ENCODE measurements around the gene PRPF8. TPM values are rescaled to one million over a fixed set of nuclear protein-coding genes. Genes with fewer than 3 reads are reported as not detected.
A peak's percentile ranks its signal among the peaks of the same experiment; 100 is the strongest.

Gene PRPF8
- total and polyA plus RNA-seq, 5 experiments from 2014 or later, result 133 to 532 (median 227) TPM

GRCh38 chr17:1714980-1715802 is 30.5 kb upstream of the PRPF8 start:
- H3K36me3 Mint-ChIP-seq, result no peaks in the 10 kb centered on the region
- H3K4me1 Mint-ChIP-seq, result peaks cover 16 to 51% (median 38%) of the 10 kb centered on the region in 4 donors
- DNase-seq (no peak), ATAC-seq (no peak)
- no peaks in the 10 kb centered on the region for H3K9me3 Mint-ChIP-seq
- H3K27ac Mint-ChIP-seq, result peak overlapping the region in 3 of 10 donors; percentile 27 to 75 (median 43)
- peaks cover 0 to 16% (median 13%) of the 10 kb centered on the region in 5 donors for H3K27me3 Mint-ChIP-seq
- H3K4me3 Mint-ChIP-seq, result peak overlapping the region; percentile 24 to 87 (median 58)
- POLR2A ChIA-PET, result interaction anchor here (0.6 to 3.2 kb wide), 14 partner anchors 9 to 299 kb away, joined by 3 to 19 read pairs (median 5); partner anchors contain the start of genes PRPF8, RILP, RPA1 and SMYD4

- no peak for ATAC-seq
- peak in 2 of 10 donors; percentile 12 to 37 for DNase-seq
- Mint-ChIP-seq H3K4me3 (peak overlapping the region; percentile 16 to 76 (median 62)), H3K27me3 (peaks cover 0 to 16% (median 13%) of the 10 kb centered on the region in 5 donors), H3K36me3 (no peaks in the 10 kb centered on the region), H3K27ac (peak overlapping the region in 5 of 10 donors; percentile 22 to 67 (median 47)), H3K4me1 (peaks cover 16 to 51% (median 38%) of the 10 kb centered on the region in 4 donors), H3K9me3 (no peaks in the 10 kb centered on the region)
- POLR2A ChIA-PET, result interaction anchor here (0.6 to 3.2 kb wide), 6 partner anchors 10 to 104 kb away, joined by 3 to 18 read pairs (median 4); partner anchors contain the start of gene PRPF8
Measured at GRCh38 chr17:1714427-1714979, 29.8 kb upstream of the PRPF8 start.

- ATAC-seq, result no peak
- H3K27ac Mint-ChIP-seq, result peak overlapping the region in 5 of 10 donors; percentile 22 to 67 (median 47)
- no peaks in the 10 kb centered on the region for H3K9me3 Mint-ChIP-seq
- peaks cover 0 to 16% (median 14%) of the 10 kb centered on the region in 5 donors for H3K27me3 Mint-ChIP-seq
- H3K36me3 Mint-ChIP-seq, result no peaks in the 10 kb centered on the region
- H3K4me1 Mint-ChIP-seq, result peaks cover 16 to 51% (median 41%) of the 10 kb centered on the region in 4 donors
- peak overlapping the region; percentile 16 to 76 (median 59) for H3K4me3 Mint-ChIP-seq
- DNase-seq, result no peak
- POLR2A ChIA-PET, result interaction anchor here (0.6 to 2.5 kb wide), 5 partner anchors 10 to 96 kb away, joined by 3 to 11 read pairs (median 3); no protein-coding TSS in a partner anchor
Measured at GRCh38 chr17:1713878-1714426, 29.3 kb upstream of the PRPF8 start.

- DNase-seq, result no peak
- POLR2A ChIA-PET, result interaction anchor here (0.6 to 2.5 kb wide), 3 partner anchors 9 to 55 kb away, joined by 3 to 11 read pairs (median 3); no protein-coding TSS in a partner anchor
- no peak overlapping the region for H3K27ac Mint-ChIP-seq
Measured at GRCh38 chr17:1713160-1713877, 28.7 kb upstream of the PRPF8 start.

GRCh38 chr17:1712271-1712670 is 27.6 kb upstream of the PRPF8 start:
- DNase-seq (no peak), ATAC-seq (no peak)
- peak overlapping the region in 3 of 10 donors; percentile 11 to 42 (median 36) for H3K4me3 Mint-ChIP-seq

More at GRCh38 chr17:1713160-1713877, 28.7 kb upstream of the PRPF8 start:
- Mint-ChIP-seq H3K27me3 (peaks cover 0 to 21% (median 16%) of the 10 kb centered on the region in 5 donors), H3K36me3 (no peaks in the 10 kb centered on the region), H3K4me3 (peak overlapping the region in 3 of 10 donors; percentile 20 to 48 (median 48)), H3K9me3 (no peaks in the 10 kb centered on the region), H3K4me1 (peaks cover 18 to 51% (median 43%) of the 10 kb centered on the region in 4 donors)
- no peak for ATAC-seq

GRCh38 chr17:1711804-1712203 is 27.1 kb upstream of the PRPF8 start:
- H3K4me1 Mint-ChIP-seq, result peaks cover 10 to 36% (median 30%) of the 10 kb centered on the region in 4 donors
- H3K36me3 Mint-ChIP-seq, result no peaks in the 10 kb centered on the region
- no peaks in the 10 kb centered on the region for H3K9me3 Mint-ChIP-seq
- H3K27ac Mint-ChIP-seq, result peak overlapping the region in 1 of 10 donors; percentile 14
- no peak for ATAC-seq
- H3K4me3 Mint-ChIP-seq, result peak overlapping the region in 6 of 10 donors; percentile 3 to 75 (median 39)
- POLR2A ChIA-PET, result interaction anchor here (0.6 to 2.5 kb wide), 2 partner anchors 20 to 28 kb away, joined by 3 to 11 read pairs; no protein-coding TSS in a partner anchor
- H3K27me3 Mint-ChIP-seq, result peaks cover 3 to 33% (median 19%) of the 10 kb centered on the region in 5 donors
- DNase-seq, result no peak

More at GRCh38 chr17:1712271-1712670, 27.6 kb upstream of the PRPF8 start:
- peaks cover 14 to 40% (median 35%) of the 10 kb centered on the region in 4 donors for H3K4me1 Mint-ChIP-seq
- peak overlapping the region in 1 of 10 donors; percentile 37 for H3K27ac Mint-ChIP-seq
- H3K27me3 Mint-ChIP-seq, result peaks cover 1 to 31% (median 17%) of the 10 kb centered on the region in 5 donors
- H3K9me3 Mint-ChIP-seq, result no peaks in the 10 kb centered on the region
- POLR2A ChIA-PET, result interaction anchor here (0.8 to 2.5 kb wide), 2 partner anchors 16 to 28 kb away, joined by 8 to 11 read pairs; no protein-coding TSS in a partner anchor
- no peaks in the 10 kb centered on the region for H3K36me3 Mint-ChIP-seq

- ATAC-seq, result peak; percentile 11 to 15
- POLR2A ChIA-PET, result interaction anchor here (0.6 to 1.6 kb wide), 2 partner anchors 19 to 27 kb away, joined by 3 to 5 read pairs; no protein-coding TSS in a partner anchor
- no peaks in the 10 kb centered on the region for H3K9me3 Mint-ChIP-seq
- H3K4me3 Mint-ChIP-seq, result peak overlapping the region; percentile 56 to 83 (median 74)
- no peaks in the 10 kb centered on the region for H3K36me3 Mint-ChIP-seq
- peak overlapping the region in 5 of 10 donors; percentile 14 to 66 (median 32) for H3K27ac Mint-ChIP-seq
- peaks cover 8 to 32% (median 26%) of the 10 kb centered on the region in 4 donors for H3K4me1 Mint-ChIP-seq
- peaks cover 3 to 40% (median 21%) of the 10 kb centered on the region in 5 donors for H3K27me3 Mint-ChIP-seq
- peak in 2 of 10 donors; percentile 28 to 39 for DNase-seq
Measured at GRCh38 chr17:1710807-1711553, 26.3 kb upstream of the PRPF8 start.

GRCh38 chr17:1709971-1710806 is 25.5 kb upstream of the PRPF8 start, which contains the start of gene TLCD2:
Gene TLCD2, minus strand, starts transcription at chr17:1710377. Its CDS starts 135 bp downstream, at chr17:1710242.
- Mint-ChIP-seq H3K36me3 (no peaks in the 10 kb centered on the region), H3K4me1 (peaks cover 8 to 32% (median 24%) of the 10 kb centered on the region in 4 donors), H3K27me3 (peaks cover 5 to 48% (median 26%) of the 10 kb centered on the region in 5 donors), H3K4me3 (peak within 1 kb of the TSS; percentile 56 to 83 (median 74)), H3K27ac (peak within 1 kb of the TSS in 6 of 10 donors; percentile 14 to 66 (median 32)), H3K9me3 (no peaks in the 10 kb centered on the region)
- peak; percentile 56 to 57 for ATAC-seq
- DNase-seq, result peak in 2 of 10 donors; percentile 13 to 25
- POLR2A ChIA-PET, result interaction anchor here (1.6 kb wide), 1 partner anchor 26 kb away, joined by 5 read pairs; no protein-coding TSS in a partner anchor

GRCh38 chr17:1709403-1709951 is 24.8 kb upstream of the PRPF8 start:
- POLR2A ChIA-PET, result interaction anchor here (0.6 to 1.0 kb wide), 3 partner anchors 42 to 120 kb away, joined by 3 to 6 read pairs (median 3); partner anchors contain the start of gene SMYD4
- DNase-seq (no peak), ATAC-seq (peak; percentile 19 to 20)
- Mint-ChIP-seq H3K27me3 (peaks cover 7 to 47% (median 29%) of the 10 kb centered on the region in 5 donors), H3K27ac (no peak overlapping the region), H3K9me3 (no peaks in the 10 kb centered on the region), H3K4me3 (peak overlapping the region in 8 of 10 donors; percentile 23 to 79 (median 52)), H3K4me1 (peaks cover 8 to 27% (median 18%) of the 10 kb centered on the region in 4 donors), H3K36me3 (no peaks in the 10 kb centered on the region)

Measured in naive thymus-derived CD8-positive, alpha-beta T cell (primary cell).